Activated T-helper 1 cell treated with anti-CD3 and anti-CD28 coated beads, Interleukin-12 subunit alpha, Interleukin-12 subunit beta, Interleukin-2, Interleukin-4 antibody, amounts not matched to agents 30 ng/mL and 10 ng/mL and 1 ng/mL, durations not matched to agents 14 hours and 24 hours and 36 hours (primary cell): Measurements from ENCODE around the gene SLC17A3. TPM values are rescaled to one million over a fixed set of nuclear protein-coding genes. Genes with fewer than 3 reads are reported as not detected.

Source experiments
- DNase-seq: peaks from one replicate; pipeline ENCODE4 v3.0.0; 2021; ENCODE audit warnings: low spot score
- H3K27ac Mint-ChIP-seq: one replicate; pipeline ENCODE4 v1.8.0; 2021; ENCODE audit warnings: mild to moderate bottlenecking, mixed read lengths
- H3K27me3 Mint-ChIP-seq: one replicate; pipeline ENCODE4 v1.8.0; 2022; ENCODE audit warnings: mild to moderate bottlenecking, moderate library complexity, mixed read lengths; ENCODE audit not compliant: insufficient read depth
- H3K36me3 Mint-ChIP-seq: one replicate; pipeline ENCODE4 v1.8.0; 2021; ENCODE audit warnings: low read depth, mixed read lengths
- H3K4me1 Mint-ChIP-seq: one replicate; pipeline ENCODE4 v1.8.0; 2021; ENCODE audit warnings: low read depth, mixed read lengths
- H3K4me3 Mint-ChIP-seq: one replicate; pipeline ENCODE4 v1.8.0; 2021; ENCODE audit warnings: mild to moderate bottlenecking, moderate library complexity, mixed read lengths
- H3K9me3 Mint-ChIP-seq: one replicate; pipeline ENCODE4 v1.8.0; 2021; ENCODE audit warnings: mixed read lengths
- intact Hi-C: fragments of 100-400 bp; cut with micrococcal nuclease; formaldehyde crosslinking; loops from one replicate; pipeline ENCODE4 v1.15.1; 2024
- total RNA-seq: library from RNA; stranded (reverse); gene quantifications from 2 replicates; pipeline ENCODE4 v1.2.3, GENCODE V29; 2022

Gene SLC17A3
- total RNA-seq, 1 donor from 2014 or later, result 0.21 TPM

DNA sequence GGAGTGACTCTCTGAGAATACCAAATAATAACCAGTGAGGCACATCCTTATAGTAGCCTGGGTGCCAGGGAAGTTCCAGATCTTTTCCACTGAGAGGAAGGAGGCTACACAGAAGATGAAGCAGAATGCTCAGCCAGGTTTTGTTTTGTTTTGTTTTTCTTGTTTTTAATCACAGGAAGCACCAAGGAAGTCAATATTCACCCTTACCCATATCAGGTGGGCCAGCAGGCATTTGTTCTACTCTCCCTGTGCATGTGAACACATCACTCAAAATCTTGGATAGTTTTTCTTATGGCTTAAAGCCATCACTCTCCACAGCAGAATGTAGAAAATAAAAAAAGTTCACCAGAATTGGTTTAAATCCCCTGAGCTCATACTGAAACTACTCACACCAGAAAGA lies 52.7 kb downstream of the SLC17A3 start:
- H3K4me3 Mint-ChIP-seq, result no peak overlapping the region
- H3K27me3 Mint-ChIP-seq, result peaks cover 15% of the 10 kb centered on the region
- intact Hi-C loops, result loop anchor here (1.0 to 10.0 kb wide), 2 partner anchors 8 to 53 kb away; partner anchors contain the start of gene SLC17A3
- H3K27ac Mint-ChIP-seq, result no peak overlapping the region
- peaks cover 5% of the 10 kb centered on the region for H3K4me1 Mint-ChIP-seq
- no peak for DNase-seq
- peaks cover 7% of the 10 kb centered on the region for H3K9me3 Mint-ChIP-seq
- H3K36me3 Mint-ChIP-seq, result no peaks in the 10 kb centered on the region

DNA sequence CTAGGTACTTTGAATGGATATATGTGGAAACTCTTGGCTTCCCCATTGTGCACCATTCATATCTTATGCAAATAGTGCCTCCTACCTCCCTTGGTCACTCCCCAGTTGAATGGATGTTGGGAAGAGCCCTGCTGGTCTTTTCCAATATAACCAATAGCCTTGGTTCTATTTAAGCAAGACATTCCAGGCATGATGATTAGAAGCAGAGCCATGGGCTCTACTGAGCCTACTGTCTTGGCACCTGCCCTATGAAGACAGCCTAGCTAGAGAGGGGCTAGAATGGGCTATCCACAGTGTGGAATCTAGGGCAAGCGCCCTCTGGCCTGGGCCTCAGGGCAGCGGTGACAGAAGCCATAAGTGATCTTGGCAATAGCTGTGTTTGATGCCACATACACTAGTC lies 57.8 kb downstream of the SLC17A3 start:
- Mint-ChIP-seq H3K9me3 (no peaks in the 10 kb centered on the region), H3K4me3 (no peak overlapping the region), H3K4me1 (peaks cover 2% of the 10 kb centered on the region), H3K27ac (no peak overlapping the region), H3K27me3 (peaks cover 10% of the 10 kb centered on the region), H3K36me3 (no peaks in the 10 kb centered on the region)
- intact Hi-C loops, result no loop called here
- DNase-seq, result no peak

DNA sequence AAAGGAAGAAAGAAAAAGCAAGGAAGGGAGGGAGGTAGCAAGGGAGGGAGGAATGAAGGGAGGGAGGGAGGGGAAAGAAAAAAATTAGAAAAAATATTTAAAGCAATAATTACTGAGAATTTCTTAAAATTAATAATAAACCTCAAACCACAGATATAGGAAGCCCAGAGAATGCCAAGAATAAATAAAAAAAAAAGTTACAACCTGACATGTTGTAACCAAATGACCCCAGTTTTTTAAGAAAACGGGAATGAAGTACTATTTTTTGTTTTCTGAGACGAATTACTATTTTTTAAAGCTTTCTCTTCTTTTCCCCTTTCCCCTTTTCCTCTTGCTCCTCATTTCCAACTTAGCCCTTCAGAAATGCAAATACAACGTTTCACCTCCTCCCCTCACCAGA lies 58.8 kb downstream of the SLC17A3 start:
- Mint-ChIP-seq H3K9me3 (no peaks in the 10 kb centered on the region), H3K27me3 (peaks cover 15% of the 10 kb centered on the region), H3K4me3 (no peak overlapping the region)

DNA sequence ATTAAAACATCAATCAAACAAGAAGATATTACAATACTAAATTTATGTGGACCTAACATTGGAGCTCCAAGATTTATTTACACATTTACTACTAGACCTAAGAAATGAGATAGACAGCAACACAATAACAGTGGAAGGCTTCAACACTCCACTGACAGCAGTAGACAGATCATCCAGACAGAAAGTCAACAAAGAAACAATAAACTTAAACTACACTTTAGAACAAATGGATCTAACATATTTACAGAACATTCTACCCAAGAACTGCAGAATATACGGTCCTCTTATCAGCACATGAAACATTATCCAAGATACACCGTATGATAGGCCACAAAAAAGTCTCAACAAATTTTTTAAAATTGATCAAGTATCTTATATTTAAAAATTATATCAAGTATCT lies 69.2 kb downstream of the SLC17A3 start:
- Mint-ChIP-seq H3K27me3 (peaks cover 9% of the 10 kb centered on the region), H3K9me3 (no peaks in the 10 kb centered on the region)
- intact Hi-C loops, result no loop called here

More for the DNA sequence above, 58.8 kb downstream of the SLC17A3 start:
- intact Hi-C loops, result no loop called here
- Mint-ChIP-seq H3K4me1 (no peaks in the 10 kb centered on the region), H3K36me3 (no peaks in the 10 kb centered on the region), H3K27ac (no peak overlapping the region)
- no peak for DNase-seq

DNA sequence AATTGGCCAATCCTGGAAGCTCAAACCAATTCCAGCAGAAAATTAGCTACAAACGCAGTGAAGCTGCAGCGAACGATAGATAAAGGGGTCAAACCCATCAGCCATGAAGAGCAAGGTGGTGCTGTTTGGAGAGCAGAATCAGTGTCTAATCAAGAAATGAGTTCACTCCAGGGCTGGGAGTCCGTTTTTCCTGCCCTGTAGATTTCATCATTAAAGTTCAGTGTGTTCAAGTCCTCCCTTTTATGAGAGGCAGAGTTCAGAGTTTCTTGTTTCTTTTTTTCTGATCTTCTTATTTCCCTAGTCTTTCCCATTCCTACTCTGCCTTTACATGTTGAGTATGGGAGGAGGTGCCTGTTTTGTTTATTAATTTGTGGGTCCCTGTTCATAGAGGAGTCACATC lies 72.6 kb downstream of the SLC17A3 start:
- Mint-ChIP-seq H3K4me3 (no peak overlapping the region), H3K9me3 (no peaks in the 10 kb centered on the region), H3K36me3 (no peaks in the 10 kb centered on the region), H3K27ac (no peak overlapping the region), H3K27me3 (peaks cover 13% of the 10 kb centered on the region), H3K4me1 (no peaks in the 10 kb centered on the region)
- intact Hi-C loops, result no loop called here
- no peak for DNase-seq

More for the DNA sequence above, 69.2 kb downstream of the SLC17A3 start:
- no peak overlapping the region for H3K27ac Mint-ChIP-seq
- no peak for DNase-seq
- H3K36me3 Mint-ChIP-seq, result no peaks in the 10 kb centered on the region
- no peaks in the 10 kb centered on the region for H3K4me1 Mint-ChIP-seq
- no peak overlapping the region for H3K4me3 Mint-ChIP-seq

Other genes with a start within 250 kb of the SLC17A3 start
- not detected in 2 replicates for gene SCGN, start 222.0 kb downstream of the SLC17A3 start, total RNA-seq
- gene SLC17A4, start 119.5 kb downstream of the SLC17A3 start, total RNA-seq, result not detected in 2 replicates
- not detected in 2 replicates for gene SLC17A1, start 42.2 kb downstream of the SLC17A3 start, total RNA-seq
- 0.10 TPM in 2 replicates for gene SLC17A2, start 56.4 kb upstream of the SLC17A3 start, total RNA-seq
- gene TRIM38, start 88.6 kb upstream of the SLC17A3 start, total RNA-seq, result 24.5 and 25.3 TPM in 2 replicates
- gene HFE, start 213.2 kb upstream of the SLC17A3 start, total RNA-seq, result 0.13 and 0.37 TPM in 2 replicates